Omental fat pad (tissue), 4 donors: ENCODE data around the gene RAB18. TPM values are rescaled to one million over a fixed set of nuclear protein-coding genes. Genes with fewer than 3 reads are reported as not detected.

Experiments used
- ATAC-seq: fragments of 150-250 bp; one replicate; pipeline ENCODE4 v1.9.1; 2016; ENCODE audit warnings: mild to moderate bottlenecking, moderate library complexity; ENCODE audit not compliant: low FRiP score
- DNase-seq: peaks from one replicate; pipeline ENCODE4 v3.0.0-alpha.2; 2019; ENCODE audit warnings: low spot score
- CTCF ChIP-seq, 3 donors: fragments of 450-650 bp; IDR thresholded peaks; one replicate each; pipeline ENCODE4 v1.5.1; 2016 to 2017; ENCODE audit warnings: antibody characterized with exemption in 3 of 3, mild to moderate bottlenecking in 3 of 3, moderate library complexity in 2 of 3
- total RNA-seq, 4 donors: library from RNA; depleted of rRNA; stranded (reverse); fragments of >200 nt; gene quantifications; one replicate each; pipeline ENCODE4 v1.1.0, GENCODE V29; 2016

The RAB18 gene
- total RNA-seq, 4 donors from 2014 or later, result 44.4 to 58.8 (median 45.7) TPM

- ATAC-seq (no peak), DNase-seq (no peak)
- TF ChIP-seq CTCF (IDR thresholded peaks at IDR 0.05), result no peak
Measured at GRCh38 chr10:27485368-27485767, 18.7 kb upstream of the RAB18 start.

GRCh38 chr10:27485986-27486385, 18.1 kb upstream of the RAB18 start:
- no peak for TF ChIP-seq CTCF (IDR thresholded peaks at IDR 0.05)
- ATAC-seq (no peak), DNase-seq (no peak)

- no peak for TF ChIP-seq CTCF (IDR thresholded peaks at IDR 0.05)
- ATAC-seq (no peak), DNase-seq (no peak)
Measured at GRCh38 chr10:27490807-27491206, 13.3 kb upstream of the RAB18 start.

- no peak for TF ChIP-seq CTCF (IDR thresholded peaks at IDR 0.05)
Measured at GRCh38 chr10:27494116-27494805, 9.8 kb upstream of the RAB18 start.

GRCh38 chr10:27496137-27496536, 8.0 kb upstream of the RAB18 start:
- no peak for TF ChIP-seq CTCF (IDR thresholded peaks at IDR 0.05)
- DNase-seq (no peak), ATAC-seq (no peak)

More at GRCh38 chr10:27494116-27494805, 9.8 kb upstream of the RAB18 start:
- DNase-seq (no peak), ATAC-seq (no peak)

- no peak for TF ChIP-seq CTCF (IDR thresholded peaks at IDR 0.05)
- no peak for ATAC-seq
- no peak for DNase-seq
Measured at GRCh38 chr10:27500096-27500495, 4.0 kb upstream of the RAB18 start.

GRCh38 chr10:27500886-27501285, 3.2 kb upstream of the RAB18 start:
- DNase-seq, result no peak
- no peak for TF ChIP-seq CTCF (IDR thresholded peaks at IDR 0.05)
- ATAC-seq, result no peak
